RPMI7951 (cell line): Measurements from ENCODE around the gene LIMCH1. TPM values are rescaled to one million over a fixed set of nuclear protein-coding genes. Genes with fewer than 3 reads are reported as not detected.

Experiments used
- DNase-seq: peaks from one replicate; pipeline ENCODE4 v3.0.0-alpha.2; 2012; ENCODE audit warnings: low read depth
- total RNA-seq: library from RNA; depleted of rRNA; stranded (reverse); fragments of >200 nt; shearing (Covaris generic); gene quantifications from 2 replicates; pipeline ENCODE4 v1.2.3, GENCODE V29; 2014

Gene LIMCH1
- total RNA-seq, 1 experiment from 2014 or later: 0.60 TPM

DNA sequence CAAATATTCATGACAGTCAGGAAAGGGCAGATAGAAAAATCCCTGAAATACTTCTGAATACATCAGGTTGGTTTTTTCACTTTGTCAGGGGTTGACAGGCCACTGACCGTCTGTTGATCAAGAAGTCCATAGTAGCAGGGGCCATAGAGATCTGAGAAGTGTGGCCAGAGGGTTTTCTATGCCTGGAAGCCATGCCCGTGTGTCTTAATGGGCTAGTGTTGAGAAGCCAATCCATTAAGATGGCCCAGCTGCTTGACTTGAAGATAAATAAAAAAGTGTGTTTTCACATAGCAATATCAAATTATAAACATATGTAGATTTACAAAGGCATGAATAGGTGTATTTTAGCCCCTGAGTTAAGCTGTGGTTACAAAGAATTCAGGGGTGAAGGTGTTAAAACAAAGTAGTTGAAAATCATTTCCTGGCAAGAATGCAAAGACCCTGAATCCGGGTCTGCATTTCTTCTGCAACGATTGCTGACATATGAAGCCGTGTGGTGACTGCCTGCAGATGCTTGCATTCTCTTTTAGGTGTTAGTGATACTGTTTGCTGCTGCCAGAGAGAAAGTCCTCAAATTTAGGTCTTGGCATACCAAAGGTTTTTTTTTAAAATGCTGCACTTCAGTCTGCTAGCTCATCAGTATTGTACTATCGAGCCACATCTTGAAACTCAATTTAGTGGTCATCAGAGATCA, 9.3 kb upstream of the LIMCH1 start:
- DNase-seq: no peak

DNA sequence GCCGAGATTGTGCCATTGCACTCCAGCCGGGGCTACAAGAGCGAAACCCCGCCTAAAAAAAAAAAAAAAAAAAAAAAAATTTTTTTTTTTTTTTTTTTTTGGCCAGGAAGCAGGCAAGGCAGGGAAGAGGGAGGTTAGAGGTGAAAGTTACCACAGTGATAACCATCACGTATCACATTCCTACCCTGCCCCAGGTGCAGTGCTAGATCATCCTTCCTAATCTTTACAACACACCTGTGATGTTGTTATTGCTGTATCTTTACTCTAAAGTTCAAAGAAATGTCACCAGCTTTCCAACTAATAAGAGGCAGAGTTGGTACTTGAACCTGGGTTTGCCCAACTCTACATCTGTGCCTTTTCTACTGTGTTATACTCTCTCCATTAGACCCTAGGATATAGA, 7.2 kb upstream of the LIMCH1 start:
- no peak for DNase-seq

DNA sequence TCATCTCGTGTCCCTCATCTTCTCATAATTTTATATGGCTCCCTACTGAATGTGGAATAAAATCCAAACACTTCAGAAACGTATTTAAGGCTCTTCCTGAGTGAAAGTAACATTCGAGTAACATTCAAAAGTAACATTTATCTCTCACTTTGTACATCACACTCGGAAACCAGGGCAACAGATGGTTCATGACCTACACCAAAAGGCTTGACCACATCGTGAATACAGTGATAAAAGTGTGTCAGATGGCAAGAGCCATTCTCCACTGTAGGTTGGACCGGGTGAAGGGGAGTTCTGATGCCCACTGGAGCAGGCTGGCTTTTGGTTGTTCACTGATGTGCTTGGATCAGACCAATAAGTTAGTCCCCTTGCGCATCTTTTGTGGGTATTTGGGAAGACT, 5.6 kb upstream of the LIMCH1 start:
- DNase-seq: no peak

DNA sequence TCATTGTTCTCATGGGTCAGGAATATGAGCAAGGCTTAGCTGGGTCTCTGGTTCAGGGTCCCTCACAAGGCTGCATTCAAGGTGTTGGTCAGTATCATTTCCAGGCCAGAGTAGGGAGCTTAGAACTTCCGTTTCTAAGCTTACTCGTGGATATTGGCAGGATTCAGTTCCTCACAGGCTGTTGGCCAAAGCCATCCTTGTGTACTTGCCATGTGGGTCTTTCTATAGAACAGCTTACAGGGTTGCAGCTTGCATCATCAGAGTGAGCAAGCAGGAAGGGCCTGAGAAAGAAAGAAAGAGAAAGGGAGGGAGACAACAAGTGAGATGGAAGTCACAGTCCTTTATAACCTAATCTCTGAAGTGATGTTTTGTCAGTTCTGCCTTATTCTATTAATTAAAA, 5.1 kb upstream of the LIMCH1 start:
- DNase-seq: peak; percentile 5

DNA sequence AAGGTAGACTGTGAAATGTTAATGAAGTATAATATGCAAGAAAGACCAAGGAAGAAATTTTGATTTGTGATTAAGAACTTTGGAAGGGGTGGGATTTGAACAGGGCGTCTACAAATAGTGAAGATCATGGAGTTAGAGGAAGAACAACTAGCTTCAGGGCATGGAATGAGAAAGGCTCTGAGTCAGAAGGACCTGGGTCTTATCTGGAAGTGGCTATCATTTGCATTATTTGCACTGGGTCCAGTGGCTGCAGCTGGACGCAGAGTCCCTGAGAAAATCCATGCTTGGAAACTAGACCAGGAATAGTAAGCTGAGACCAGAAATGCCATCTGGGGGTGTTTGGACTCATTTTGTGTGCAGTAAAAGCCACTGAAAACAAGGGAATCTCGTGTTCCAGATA, 4.3 kb upstream of the LIMCH1 start:
- peak; percentile 45 for DNase-seq

DNA sequence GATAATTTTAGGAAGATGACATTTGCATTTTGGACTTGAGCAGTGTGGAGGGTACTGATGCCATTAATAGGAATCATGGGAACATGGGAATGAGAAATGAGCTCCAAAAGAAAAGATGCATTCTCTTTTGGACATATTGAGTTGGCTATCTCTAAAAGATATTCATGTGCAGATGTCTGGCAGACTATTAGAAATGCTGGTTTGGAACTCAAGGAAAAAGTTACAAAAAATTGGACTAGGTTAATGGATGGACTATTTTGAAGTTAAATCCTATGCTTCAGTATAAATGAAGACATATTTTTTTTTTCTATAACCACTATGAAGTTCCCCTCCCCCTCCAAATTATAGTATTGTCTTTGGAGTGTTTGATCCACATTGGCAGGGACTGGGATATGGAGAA, 3.6 kb upstream of the LIMCH1 start:
- no peak for DNase-seq

DNA sequence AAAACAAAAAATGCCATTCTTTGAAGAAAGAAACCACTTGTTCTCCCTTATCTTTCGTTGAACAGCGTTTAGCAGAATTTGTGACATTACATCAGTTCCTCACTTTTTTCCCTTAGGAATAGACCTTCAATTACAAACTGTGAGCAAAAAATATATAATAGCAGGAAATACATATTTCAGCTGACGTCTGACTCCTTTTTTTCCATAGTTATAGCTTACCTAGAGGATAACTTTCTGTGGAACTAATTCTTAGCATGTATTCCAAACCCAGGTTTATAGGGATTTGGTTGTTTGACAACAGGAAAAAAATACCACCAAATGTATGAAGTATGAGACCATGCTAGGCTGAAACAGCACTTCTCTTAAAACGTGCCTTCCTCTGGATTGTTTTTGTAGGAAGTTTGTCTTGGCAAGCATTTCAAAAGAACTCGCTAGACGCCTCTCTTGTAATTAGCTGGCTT, 2.0 kb upstream of the LIMCH1 start:
- DNase-seq: no peak

DNA sequence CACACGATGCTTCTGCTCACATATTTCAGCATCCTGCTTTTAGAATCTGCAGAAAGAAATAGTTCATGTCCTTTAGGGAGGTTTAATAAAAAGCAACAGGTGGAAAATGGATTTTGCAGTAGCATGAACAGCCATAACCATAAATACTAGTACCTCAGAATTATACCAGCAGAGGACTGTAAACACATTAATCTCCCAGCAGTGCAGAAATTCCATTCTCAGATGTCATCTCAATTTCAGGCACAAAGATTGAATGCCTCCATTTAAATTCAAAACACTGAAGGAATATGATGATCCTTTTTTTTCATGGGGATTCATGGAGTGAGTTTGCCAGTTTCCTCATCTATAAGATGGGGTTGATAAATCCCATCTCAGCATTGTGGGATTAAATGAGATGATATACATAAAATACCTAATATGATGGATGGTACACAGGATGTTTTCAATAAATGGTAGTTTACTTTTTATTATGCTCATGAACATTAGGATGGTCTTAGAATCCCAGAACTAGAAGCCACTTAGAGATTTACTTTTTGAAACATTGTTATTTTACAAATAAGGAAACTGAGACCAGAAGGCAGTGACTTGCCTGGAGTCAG, 566 bp upstream of the LIMCH1 start:
- no peak for DNase-seq

DNA sequence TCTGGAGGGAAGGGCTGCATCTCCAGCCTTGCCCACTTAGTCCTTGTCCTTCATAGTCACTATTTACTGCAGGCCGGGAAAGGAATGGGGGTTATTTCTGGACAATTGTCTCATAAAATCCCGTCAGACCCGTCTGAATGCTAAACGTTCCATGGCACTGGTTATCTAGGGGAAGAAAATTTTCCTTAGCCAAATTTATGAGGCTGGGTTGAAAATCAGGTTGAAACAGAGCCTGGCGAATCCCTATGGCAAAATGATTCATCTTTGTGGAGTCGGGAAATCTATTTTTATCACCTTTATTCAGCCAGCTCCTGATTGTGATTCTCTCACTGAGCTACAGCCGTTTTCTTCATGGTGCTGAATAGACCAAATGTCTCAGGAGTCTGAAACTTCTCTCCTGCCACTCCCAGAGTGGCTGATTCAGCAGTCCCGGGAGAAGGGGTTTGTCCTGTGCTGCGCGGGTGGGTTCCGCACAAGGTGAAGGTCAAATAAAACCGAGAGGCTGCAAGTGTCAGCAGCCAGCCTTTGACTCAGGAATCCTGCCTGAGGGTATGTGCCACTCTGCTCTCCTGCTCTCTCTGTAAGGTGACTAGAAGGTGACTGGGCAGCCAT, 1.0 kb downstream of the LIMCH1 start:
- peak; percentile 41 for DNase-seq

DNA sequence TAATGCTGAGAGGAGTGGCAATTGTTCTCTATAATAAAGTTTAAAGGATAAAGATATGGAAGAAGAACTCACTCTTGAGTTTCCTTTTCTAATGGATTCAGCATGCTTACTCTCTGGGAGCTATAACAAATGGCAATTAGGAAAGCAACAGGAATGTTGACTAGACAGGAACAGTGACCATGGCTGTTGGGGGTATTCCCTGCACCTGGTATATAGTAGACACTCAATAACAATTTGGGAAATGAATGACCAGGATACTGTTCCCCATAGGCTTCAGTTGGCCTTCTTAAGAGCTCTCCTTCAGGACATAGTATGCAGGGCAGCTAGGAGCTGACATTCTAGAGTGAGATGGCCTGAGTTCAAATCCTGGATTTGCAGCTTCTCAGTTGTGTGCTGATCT, 1.8 kb downstream of the LIMCH1 start:
- DNase-seq: no peak

DNA sequence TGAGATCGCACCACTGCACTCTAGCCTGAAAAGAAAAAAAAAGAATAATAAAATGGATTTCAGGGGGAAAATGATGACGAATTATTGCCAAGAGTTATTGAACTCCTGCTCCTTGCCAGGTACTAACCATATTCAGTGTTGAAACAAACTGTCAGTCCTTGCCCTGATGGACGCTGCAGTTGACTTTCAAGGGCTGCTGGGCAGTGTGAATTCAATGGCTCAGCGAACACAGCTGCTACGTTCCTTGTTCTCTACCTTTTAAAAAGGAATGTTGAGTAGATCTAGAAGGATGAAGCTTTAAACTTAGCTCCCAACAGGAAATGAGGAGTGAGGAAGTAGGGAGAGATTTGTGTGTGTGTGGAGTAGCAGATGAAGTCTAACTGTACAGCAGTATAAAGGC, 2.7 kb downstream of the LIMCH1 start:
- DNase-seq: no peak

DNA sequence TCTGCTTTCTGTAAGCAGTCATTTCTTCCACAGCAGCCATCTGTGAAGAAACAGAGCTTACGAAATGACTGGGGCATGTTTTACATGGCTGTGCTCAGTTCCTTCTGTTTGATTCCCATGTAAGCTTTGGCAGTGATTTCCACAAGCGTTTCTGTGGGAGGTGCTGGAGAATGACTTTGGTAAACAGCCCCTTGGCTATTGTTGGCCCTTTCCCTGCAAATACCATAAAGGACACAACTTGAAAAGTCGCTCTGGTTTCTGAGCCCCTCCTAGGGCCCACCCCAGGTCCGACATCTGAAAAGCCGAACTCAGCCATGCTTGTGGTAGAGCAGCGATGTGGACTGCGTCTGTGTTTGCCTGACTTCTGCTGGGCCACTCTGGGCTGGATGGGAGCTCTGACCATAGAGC, 3.7 kb downstream of the LIMCH1 start:
- no peak for DNase-seq

DNA sequence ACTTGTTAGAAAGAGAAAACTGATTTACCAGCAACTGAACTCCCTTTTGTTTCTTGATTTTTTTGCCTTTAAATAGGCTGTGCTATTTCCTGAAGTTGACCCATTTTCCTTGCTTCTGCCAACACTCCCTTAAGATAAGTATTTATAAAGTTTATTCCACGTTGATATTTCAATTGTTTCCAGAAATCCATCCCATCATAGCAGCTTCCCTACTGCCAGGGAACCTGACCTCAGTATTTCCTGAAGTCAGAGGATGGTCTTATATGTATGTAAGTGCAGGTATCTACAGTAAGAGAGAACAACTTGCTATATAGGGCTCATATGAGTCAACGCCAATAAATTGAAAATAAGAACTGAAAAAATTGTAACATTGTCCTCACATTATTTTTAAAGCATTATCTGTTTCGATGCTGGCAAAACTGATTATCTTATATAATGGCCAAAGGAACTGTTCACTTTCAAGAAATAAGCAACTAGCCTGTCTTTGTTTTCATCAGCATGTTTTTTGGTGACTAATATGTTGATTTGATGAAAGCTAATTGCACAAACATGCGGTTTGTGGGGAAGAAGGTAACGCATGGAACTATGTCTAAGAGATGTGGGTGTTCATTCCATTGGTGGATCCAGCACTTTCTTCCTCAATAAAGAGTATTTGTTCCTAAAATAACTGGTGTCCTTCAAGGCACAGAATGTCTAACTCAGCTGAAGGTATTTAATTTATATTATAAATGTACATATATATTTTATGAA, 4.7 kb downstream of the LIMCH1 start:
- peak; percentile 13 for DNase-seq

DNA sequence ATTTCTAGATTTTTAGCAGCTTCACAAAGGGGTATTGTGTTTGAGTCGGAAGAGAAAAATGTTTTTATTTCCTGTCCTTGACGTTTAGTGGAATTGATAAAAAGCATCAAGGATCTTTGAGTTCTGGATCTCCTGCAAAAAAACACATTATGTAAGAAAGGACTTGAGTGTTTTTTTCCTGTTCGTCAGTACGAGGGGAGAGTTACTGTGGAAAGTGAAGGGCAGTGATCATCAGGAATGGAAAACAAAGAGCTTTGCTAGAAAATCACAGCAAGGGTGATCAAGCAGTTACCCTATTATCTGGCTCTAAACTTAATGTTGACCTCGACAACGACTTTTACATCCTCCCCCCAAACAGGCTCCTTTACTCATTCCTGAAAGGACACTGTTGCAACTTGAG, 7.3 kb downstream of the LIMCH1 start:
- no peak for DNase-seq

DNA sequence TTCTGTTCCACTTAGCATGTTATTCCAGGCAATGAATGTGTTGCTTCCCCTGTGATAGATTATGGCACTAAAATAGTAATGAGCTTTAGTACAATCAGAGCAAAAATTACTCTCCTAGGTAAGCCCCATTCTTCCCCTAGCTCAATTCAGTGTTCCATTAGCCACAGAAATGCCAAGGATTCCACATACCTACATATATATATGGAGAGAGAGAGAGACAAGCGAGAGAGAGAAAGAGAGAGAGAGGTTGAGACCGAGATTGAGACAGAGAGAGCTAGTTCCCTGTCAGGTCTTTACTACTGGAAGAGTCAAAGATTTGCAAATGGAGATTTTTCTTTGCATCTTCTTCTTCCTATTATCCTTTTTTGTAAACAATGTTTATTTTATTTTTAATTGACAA, 8.7 kb downstream of the LIMCH1 start:
- DNase-seq: no peak

DNA sequence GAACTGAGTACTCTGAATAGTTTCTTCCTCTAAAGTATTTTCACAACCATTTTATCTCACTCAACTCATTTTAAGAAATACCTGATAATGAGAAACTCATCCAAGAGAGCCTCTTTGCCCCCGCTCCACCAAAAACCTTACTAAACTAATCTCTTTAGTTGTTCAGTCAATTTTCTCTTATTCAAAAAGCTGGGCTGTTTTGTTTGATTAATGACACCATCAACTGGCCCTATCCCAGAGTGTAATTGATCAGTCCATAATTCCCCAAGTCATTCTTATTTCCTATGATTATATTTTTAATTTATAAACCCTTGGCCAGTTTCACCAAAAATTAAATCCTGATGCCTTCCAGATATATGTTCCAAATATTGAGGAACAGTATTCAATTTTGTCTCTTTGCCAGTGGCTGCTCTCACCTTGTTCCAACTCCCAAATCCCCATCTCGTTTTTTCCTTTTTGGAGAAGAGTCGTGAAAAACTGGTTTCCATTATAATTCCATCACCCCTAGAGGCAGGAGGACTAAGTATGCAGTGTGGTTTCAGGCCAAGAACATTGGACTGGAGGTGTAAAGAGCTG, 10.4 kb downstream of the LIMCH1 start:
- DNase-seq: no peak

DNA sequence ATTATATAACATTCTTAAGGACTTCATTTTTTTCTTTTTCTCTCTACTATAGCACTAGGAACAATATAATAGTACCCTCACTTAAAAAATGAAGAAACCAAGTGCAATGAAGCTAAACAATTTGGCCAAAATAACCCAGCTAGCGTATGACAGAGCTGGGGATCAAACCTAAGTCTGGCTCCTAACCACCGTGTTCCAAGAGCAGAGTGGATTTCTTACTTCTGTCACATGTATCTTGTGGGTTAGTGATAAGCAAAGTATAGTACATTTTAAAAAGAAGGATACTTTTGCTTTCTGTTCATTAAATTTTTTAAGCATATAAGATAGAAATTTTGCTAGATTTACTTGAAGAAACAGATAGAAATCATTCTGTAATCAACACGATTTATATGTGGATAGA, 11.5 kb downstream of the LIMCH1 start:
- DNase-seq: no peak

DNA sequence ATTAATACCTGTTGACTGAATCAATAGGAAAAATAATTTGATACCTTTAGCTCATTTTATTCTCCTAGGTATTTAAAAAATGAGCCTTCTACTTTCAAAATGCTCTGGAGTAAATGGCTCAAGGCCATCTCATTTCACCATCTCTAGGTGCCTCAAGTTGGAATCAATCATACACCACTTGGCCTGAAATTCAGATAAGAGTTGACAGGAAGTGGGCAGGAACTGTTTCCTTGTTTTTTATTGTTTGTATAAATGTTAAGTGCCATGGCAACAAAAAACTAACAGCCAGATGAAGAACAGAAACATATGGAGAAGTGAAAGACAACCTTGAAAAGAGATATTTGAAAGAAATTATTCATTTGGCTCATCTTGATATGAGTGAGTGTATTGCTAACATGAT, 12.4 kb downstream of the LIMCH1 start:
- DNase-seq: no peak

DNA sequence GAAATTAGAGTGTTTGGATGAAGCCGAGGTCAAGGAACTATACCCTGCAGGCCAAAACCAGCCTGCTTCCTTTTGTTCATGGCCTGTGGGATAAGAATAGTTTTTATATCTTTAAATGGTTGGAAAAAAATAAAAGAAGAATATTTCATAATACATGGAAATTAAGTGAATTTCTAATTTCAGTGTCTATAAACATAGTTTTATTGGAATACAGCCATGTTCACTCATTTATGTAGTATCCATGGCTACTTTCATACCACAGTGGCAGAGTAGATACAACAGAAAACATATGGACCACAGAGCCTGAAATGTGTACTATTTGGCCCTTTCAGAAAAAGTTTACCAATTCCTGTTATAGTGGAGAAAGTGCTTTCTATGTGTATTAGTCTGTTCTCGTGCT, 13.6 kb downstream of the LIMCH1 start:
- no peak for DNase-seq

DNA sequence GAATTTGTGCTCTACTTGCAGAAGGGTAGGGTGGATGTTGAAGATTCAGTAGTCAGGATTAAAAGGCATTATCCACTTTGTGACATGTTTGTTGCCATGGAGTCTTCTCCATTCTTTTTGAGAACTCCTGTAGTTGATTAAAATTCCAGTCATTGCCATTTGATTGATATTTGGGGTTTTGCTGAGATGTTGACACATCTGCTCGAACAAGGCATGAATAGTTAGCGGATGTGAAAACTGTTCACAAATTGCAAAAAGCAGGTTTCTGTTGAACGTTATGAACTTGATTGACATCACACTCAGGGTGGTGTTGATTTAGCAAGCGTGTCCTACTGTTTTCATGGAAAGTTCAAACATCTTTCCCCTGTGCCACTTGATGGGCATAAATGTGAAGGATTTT, 16.9 kb downstream of the LIMCH1 start:
- no peak for DNase-seq

DNA sequence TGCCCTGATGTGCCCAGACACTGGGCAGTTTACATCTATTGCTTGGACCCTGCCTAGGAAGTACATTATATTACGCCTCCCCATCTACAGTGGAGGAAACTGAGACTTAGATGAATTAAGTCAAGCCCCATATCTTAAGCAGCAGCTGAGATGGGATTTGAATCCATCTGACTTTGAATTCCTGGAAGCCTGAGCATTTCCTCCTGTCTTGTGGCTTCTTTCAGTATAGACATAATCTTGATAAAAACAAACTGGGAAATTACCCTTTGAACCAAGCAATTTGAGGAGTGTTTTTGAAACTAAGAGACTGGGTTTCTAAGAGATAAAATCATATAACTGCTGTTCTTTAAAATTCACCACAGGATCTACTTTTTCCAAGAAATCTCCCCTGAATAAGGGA, 18.6 kb downstream of the LIMCH1 start:
- no peak for DNase-seq

DNA sequence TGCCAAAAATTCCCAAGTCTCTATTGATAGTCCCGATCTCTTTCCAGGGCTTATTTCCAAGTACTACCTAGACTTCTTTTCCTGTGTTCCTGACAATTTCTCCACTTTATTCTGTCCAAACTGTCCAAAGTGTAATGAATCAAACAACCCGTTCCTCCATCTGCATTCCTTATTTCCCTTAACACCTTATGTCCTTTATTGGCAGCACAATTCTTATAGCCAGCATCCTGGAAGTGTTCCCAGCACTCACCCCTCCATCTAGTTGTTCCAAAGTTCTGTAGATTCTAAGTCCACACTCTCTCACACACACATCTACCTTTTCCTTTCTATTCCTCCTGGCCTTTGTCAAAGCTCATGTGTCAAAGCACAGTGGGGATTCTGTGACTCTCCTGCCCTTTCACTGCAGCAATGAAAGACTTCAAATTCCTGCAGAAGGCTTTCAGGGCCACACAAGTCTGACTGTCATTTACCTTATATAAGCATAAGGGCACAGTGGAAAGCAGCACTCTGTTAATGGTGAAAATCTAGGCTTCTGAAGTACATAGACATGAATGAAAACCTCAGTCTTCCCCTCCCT, 22.1 kb downstream of the LIMCH1 start:
- DNase-seq: no peak
